Calu3 (cell line): ENCODE data around the gene CCDC197. TPM values are rescaled to one million over a fixed set of nuclear protein-coding genes. Genes with fewer than 3 reads are reported as not detected.
A peak's percentile ranks its signal among the peaks of the same experiment; 100 is the strongest.

Source experiments
- BruUV-seq: library from RNA; stranded (reverse); fragments of 400-500 nt; replicated peaks from 2 replicates; lab custom pipeline; 2021; lab: Mats Ljungman, UMichigan
- CTCF ChIA-PET: fragments of 300-600 bp; sonication (Branson Sonifier 250); formaldehyde crosslinking; loops from one replicate; lab custom pipeline; 2022; ENCODE audit warnings: antibody characterized with exemption; lab: Charles Lee
- DNase-seq: peaks from one replicate; pipeline ENCODE4 v3.0.0; 2022
- H3K27ac Mint-ChIP-seq: one replicate; pipeline ENCODE4 v1.8.0; 2022; ENCODE audit warnings: mixed read lengths; ENCODE audit not compliant: unreplicated experiment
- H3K27me3 Mint-ChIP-seq: one replicate; pipeline ENCODE4 v1.8.0; 2022; ENCODE audit warnings: mixed read lengths; ENCODE audit not compliant: unreplicated experiment
- H3K36me3 Mint-ChIP-seq: one replicate; pipeline ENCODE4 v1.8.0; 2022; ENCODE audit warnings: mild to moderate bottlenecking, moderate library complexity, mixed read lengths; ENCODE audit not compliant: insufficient read depth, unreplicated experiment
- H3K4me1 Mint-ChIP-seq: one replicate; pipeline ENCODE4 v1.8.0; 2022; ENCODE audit warnings: mild to moderate bottlenecking, low read depth, mixed read lengths; ENCODE audit not compliant: unreplicated experiment
- H3K4me3 Mint-ChIP-seq: one replicate; pipeline ENCODE4 v1.8.0; 2022; ENCODE audit warnings: mild to moderate bottlenecking, low read depth, moderate library complexity, mixed read lengths; ENCODE audit not compliant: unreplicated experiment
- H3K9me3 Mint-ChIP-seq: one replicate; pipeline ENCODE4 v1.8.0; 2022; ENCODE audit warnings: low read depth, mixed read lengths; ENCODE audit not compliant: unreplicated experiment
- intact Hi-C: fragments of 100-400 bp; cut with micrococcal nuclease; formaldehyde crosslinking; loops from one replicate; pipeline ENCODE4 v1.10.0; 2022; ENCODE audit not compliant: unreplicated experiment
- total RNA-seq: library from RNA; stranded (reverse); gene quantifications from 2 replicates; pipeline ENCODE4 v1.2.3, GENCODE V29; 2022
- TF ChIP-seq, protein P1 (sequence below): fragments of 200-600 bp; IDR thresholded peaks from one replicate; pipeline ENCODE4 v1.8.0; 2022; ENCODE audit warnings: antibody characterized with exemption; ENCODE audit not compliant: unreplicated experiment

CCDC197 gene
- total RNA-seq, 1 experiment from 2014 or later: not detected

DNA sequence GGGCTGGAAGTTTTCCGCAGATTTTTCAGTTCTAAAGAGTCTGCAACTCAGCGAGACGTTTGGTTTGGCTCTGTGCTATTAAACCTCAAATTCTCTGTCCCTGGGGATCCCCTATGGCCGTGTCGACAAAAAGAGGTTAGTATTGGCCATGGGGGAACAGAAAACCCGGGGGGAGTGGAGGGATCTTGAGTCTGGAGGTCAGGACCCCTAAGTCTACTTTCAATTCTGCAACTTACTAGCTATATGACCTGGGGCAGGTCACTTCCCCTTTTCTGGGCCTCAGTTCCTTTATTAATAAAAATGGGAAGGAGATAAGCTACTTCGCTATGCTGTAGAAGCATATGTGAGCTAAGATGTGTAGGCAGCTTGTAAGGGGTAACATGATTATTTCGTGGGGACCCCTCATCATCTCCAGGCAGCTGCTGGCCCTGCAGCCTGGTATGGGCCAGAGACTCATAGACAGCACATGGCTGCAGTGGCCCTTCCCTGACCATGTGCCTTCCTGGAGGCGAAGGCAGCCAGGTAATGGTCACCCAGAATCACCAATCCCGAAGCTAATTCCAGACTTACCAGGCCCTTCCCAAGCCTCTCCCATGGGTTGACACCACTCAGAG lies 29.4 kb upstream of the CCDC197 start:
- H3K4me1 Mint-ChIP-seq: peaks cover 34% of the 10 kb centered on the region
- no peak for DNase-seq
- H3K36me3 Mint-ChIP-seq: peaks cover 5% of the 10 kb centered on the region
- H3K27me3 Mint-ChIP-seq: no peaks in the 10 kb centered on the region
- CTCF ChIA-PET: interaction anchor here (1.7 to 2.3 kb wide), 2 partner anchors 8 to 28 kb away, joined by 4 to 11 read pairs; no protein-coding TSS in a partner anchor
- no peak overlapping the region for H3K4me3 Mint-ChIP-seq
- H3K27ac Mint-ChIP-seq: no peak overlapping the region
- no TSS peak for BruUV-seq
- intact Hi-C loops: no loop called here
- H3K9me3 Mint-ChIP-seq: peaks cover 5% of the 10 kb centered on the region
- TF ChIP-seq, protein P1, sequence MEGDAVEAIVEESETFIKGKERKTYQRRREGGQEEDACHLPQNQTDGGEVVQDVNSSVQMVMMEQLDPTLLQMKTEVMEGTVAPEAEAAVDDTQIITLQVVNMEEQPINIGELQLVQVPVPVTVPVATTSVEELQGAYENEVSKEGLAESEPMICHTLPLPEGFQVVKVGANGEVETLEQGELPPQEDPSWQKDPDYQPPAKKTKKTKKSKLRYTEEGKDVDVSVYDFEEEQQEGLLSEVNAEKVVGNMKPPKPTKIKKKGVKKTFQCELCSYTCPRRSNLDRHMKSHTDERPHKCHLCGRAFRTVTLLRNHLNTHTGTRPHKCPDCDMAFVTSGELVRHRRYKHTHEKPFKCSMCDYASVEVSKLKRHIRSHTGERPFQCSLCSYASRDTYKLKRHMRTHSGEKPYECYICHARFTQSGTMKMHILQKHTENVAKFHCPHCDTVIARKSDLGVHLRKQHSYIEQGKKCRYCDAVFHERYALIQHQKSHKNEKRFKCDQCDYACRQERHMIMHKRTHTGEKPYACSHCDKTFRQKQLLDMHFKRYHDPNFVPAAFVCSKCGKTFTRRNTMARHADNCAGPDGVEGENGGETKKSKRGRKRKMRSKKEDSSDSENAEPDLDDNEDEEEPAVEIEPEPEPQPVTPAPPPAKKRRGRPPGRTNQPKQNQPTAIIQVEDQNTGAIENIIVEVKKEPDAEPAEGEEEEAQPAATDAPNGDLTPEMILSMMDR: no peak

GRCh38 chr14:93969082-93969828 lies 27.8 kb upstream of the CCDC197 start:
- Mint-ChIP-seq H3K4me3 (no peak overlapping the region), H3K9me3 (peaks cover 5% of the 10 kb centered on the region), H3K27me3 (no peaks in the 10 kb centered on the region), H3K36me3 (peaks cover 5% of the 10 kb centered on the region), H3K27ac (no peak overlapping the region), H3K4me1 (peaks cover 20% of the 10 kb centered on the region)
- CTCF ChIA-PET: interaction anchor here (1.7 to 2.3 kb wide), 2 partner anchors 10 to 29 kb away, joined by 4 to 11 read pairs; no protein-coding TSS in a partner anchor
- TF ChIP-seq, protein P1: no peak
- no peak for DNase-seq
- no TSS peak for BruUV-seq
- intact Hi-C loops: no loop called here

DNA sequence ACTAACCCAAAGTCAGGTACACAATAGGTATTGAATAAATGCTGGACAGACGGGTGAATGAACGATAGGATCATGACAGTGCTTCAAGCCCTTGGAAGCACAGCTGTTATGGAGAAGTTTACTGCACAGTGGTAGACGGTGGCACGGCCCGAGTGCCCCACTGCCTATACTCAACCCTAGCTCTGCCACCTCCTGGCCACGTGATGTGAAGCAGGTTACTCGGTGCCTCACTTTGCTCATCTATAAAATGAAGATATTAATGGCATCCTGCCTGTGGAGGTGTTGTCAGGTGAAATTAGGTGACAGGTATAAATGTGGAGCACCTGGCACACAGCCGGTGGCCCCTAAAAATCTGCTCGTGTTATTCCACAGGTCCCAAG lies 26.5 kb upstream of the CCDC197 start:
- no peaks in the 10 kb centered on the region for H3K9me3 Mint-ChIP-seq
- intact Hi-C loops: loop anchor here (1.0 kb wide), 1 partner anchor 30 kb away; no protein-coding TSS in a partner anchor
- H3K4me1 Mint-ChIP-seq: peaks cover 7% of the 10 kb centered on the region
- CTCF ChIA-PET: interaction anchor here (1.0 to 3.8 kb wide), 6 partner anchors 18 to 166 kb away, joined by 3 to 51 read pairs (median 6); no protein-coding TSS in a partner anchor
- H3K36me3 Mint-ChIP-seq: no peaks in the 10 kb centered on the region
- TF ChIP-seq, protein P1: peak; percentile 56
- H3K27ac Mint-ChIP-seq: no peak overlapping the region
- peaks cover 5% of the 10 kb centered on the region for H3K27me3 Mint-ChIP-seq
- DNase-seq: peak; percentile 69
- BruUV-seq: no TSS peak
- H3K4me3 Mint-ChIP-seq: peak overlapping the region; percentile 37

- no peak for DNase-seq
- Mint-ChIP-seq H3K9me3 (no peaks in the 10 kb centered on the region), H3K36me3 (no peaks in the 10 kb centered on the region), H3K4me3 (peak overlapping the region; percentile 37), H3K27ac (no peak overlapping the region), H3K4me1 (peaks cover 2% of the 10 kb centered on the region), H3K27me3 (peaks cover 10% of the 10 kb centered on the region)
- no TSS peak for BruUV-seq
- intact Hi-C loops: loop anchor here (1.0 kb wide), 1 partner anchor 31 kb away; no protein-coding TSS in a partner anchor
- CTCF ChIA-PET: interaction anchor here (1.0 to 3.8 kb wide), 6 partner anchors 19 to 165 kb away, joined by 3 to 51 read pairs (median 6); no protein-coding TSS in a partner anchor
- TF ChIP-seq, protein P1: no peak
Measured at GRCh38 chr14:93970965-93971634, 26.0 kb upstream of the CCDC197 start.
